NCI-H187 treated with DMSO at 0.1 percent for 48 hours (cell line): Measurements from ENCODE around the gene RRAGD.

Experiments
- DNase-seq: peaks from one replicate; lab custom pipeline; 2025; lab: John Stamatoyannopoulos, UW

RRAGD gene, protein sequence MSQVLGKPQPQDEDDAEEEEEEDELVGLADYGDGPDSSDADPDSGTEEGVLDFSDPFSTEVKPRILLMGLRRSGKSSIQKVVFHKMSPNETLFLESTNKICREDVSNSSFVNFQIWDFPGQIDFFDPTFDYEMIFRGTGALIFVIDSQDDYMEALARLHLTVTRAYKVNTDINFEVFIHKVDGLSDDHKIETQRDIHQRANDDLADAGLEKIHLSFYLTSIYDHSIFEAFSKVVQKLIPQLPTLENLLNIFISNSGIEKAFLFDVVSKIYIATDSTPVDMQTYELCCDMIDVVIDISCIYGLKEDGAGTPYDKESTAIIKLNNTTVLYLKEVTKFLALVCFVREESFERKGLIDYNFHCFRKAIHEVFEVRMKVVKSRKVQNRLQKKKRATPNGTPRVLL

DNA sequence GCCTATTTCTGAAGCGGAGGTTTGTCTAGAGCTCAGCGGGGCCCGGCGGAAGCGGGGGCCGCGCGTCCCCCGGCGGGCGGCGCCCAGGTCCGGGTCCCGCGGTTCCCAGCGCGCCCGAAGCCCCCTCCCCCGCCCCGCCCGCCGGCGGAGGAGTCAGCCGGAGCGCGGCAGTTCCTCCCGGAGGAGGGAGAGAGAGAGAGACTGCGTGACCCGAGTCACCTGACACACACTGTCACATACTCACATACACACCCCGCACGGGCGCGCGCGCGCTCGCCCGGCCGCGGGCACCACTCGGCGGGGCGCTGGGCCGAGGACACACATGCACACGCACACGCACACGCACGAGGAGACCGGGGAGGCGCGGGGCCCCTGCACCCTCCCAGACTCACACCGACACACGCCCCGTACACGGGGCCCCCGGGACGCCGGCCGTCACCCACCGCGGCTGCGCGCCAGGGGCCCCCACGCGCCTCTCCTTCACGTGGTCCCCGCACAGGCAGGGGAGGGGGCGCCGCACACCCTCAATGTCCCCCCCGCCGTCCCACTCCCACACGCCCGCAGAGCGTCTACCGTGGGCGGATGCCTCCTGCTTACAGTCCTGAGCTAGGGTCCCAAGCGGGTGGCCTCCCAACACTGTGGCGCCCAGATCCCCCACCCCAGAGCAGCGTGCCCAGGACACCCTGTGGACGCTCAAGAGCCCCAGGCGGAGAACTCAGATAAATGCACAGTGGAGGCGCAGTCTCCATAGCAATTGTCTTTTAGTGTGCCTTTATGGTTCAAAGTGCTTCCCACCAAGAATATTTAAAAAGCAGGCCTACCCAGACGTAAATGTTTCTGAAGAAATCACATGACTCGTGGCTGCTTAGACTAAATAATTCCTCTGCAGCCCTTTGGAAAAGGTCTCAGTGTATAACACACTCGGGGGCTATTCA lies at the start of gene RRAGD:
RRAGD (minus strand) TSS at position 203 of the 935 bp plus-strand sequence. CDS start 280 bp downstream, outside the sequence.
- DNase-seq, result no peak

- DNase-seq, result no peak
These were observed 48.6 kb upstream of the RRAGD start for GRCh38 chr6:89460713-89461112.

GRCh38 chr6:89459501-89459900 lies 47.4 kb upstream of the RRAGD start:
- no peak for DNase-seq

- DNase-seq, result no peak
These were observed 46.6 kb upstream of the RRAGD start for GRCh38 chr6:89458704-89459103.

DNA sequence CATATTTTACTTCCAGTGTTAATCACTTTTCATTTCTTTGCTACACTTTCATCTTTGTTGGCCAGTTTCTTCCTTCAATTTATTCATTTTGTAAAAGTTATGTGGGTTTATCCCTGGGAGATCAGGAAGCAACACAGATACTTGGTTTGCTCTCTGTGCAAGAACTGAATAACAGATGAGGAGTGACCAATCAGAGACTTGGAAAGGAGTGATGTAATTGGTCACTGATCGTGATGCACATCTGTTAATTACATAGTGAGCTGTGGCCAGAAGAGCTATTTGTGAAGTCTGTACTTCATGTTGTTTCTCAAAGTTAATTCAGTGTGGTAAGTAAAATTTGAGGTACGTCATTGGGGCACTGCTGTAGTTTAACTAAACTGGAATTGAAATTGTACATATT lies 42.2 kb upstream of the RRAGD start:
- DNase-seq, result no peak

GRCh38 chr6:89452281-89452680 lies 40.2 kb upstream of the RRAGD start:
- no peak for DNase-seq

DNA sequence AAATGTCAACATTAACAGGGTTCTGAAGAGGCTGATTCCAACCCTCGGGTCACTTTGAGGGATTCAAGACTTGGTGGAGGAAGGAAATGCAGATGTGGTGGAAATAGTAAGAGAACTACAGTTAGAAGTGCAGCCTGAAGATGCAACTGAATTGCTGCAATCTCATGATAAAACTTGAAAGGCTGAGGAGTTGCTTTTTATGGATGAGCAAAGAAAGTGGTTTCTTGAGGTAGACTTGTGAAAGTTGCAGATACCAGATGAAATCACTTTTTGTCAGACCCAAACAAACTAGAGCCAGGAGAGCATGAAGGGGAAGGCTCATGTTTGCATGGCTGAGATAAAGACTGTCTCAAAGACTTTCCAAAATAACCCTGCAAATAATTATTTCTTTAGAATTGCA lies 37.1 kb upstream of the RRAGD start:
- DNase-seq, result no peak

DNA sequence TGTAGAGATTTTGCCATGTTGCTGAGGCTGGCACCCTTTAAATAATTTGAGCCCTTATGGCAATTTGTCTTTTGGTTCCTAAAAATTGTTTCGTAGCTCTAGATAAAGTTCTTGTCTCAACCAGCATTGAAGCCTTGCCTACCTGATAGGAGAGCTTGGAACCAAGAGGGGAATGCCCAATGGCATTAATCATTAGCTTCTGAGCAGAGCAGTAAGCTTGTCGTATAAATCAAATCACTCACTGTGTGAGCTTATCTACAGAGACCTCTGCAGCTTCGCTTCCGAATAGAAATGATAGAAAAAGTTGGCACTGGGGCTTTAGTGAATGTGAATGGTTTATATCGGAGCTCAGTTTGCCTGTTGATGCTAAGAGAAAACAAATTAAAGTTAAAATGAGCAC lies 31.6 kb upstream of the RRAGD start:
- DNase-seq, result no peak

GRCh38 chr6:89440200-89440599 lies 28.1 kb upstream of the RRAGD start:
- DNase-seq, result no peak

DNA sequence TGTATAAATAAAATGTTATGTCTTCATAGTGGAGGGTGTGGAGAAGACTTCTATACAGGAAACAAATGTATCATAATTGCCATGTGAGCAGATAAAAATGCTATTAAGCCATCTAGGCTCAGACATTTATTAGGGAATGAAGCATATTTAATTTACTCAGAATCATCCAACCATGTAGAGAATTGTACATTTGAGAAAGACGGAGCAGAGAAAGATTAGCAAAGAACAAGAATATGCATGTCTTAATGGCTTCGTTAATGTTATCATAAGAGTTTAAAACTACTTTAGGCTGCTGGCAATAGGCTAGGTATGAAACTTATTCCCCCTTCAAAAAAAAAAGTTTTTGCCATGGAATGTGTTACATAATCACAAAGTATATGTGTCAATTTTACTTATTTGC lies 26.9 kb upstream of the RRAGD start:
- no peak for DNase-seq

DNA sequence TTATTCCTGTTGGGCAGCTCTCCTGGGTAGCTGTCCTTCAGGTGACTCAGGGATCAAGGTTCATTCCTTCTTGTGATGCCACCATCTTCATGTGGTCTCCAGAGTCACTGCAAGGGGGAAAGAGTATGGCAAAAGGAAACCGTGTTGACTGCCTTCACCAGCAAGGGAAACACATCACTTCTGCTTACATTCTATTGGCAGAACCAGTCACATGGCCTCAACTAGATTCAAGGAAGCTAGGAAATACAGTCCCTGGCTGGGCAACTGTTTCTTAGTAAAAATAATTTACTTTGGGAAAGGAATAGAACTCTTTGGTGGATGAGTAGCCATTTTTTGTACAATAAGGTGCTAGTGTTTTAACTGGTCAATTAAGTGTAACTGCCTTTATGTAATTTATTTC lies 26.2 kb upstream of the RRAGD start:
- no peak for DNase-seq

- DNase-seq, result no peak
These were observed 24.2 kb upstream of the RRAGD start for GRCh38 chr6:89436226-89436625.

- no peak for DNase-seq
These were observed 22.9 kb upstream of the RRAGD start for GRCh38 chr6:89434954-89435353.

DNA sequence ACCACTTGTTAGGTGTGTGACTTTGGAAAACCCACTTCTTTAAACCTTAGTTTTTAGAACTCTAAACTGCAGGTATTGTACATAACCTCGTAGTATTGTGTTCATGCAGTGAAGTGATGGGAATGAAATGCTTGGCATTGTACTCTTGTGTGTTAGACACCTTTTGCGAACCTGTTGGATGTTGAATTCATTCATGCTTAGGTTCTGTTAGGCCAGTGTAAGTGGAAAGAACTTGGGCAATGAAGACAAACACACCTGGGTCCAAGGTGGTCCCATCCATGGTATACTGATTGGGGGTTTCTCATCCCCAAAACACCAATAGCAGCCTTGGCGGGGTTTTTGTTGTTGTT lies 22.1 kb upstream of the RRAGD start:
- DNase-seq, result no peak

DNA sequence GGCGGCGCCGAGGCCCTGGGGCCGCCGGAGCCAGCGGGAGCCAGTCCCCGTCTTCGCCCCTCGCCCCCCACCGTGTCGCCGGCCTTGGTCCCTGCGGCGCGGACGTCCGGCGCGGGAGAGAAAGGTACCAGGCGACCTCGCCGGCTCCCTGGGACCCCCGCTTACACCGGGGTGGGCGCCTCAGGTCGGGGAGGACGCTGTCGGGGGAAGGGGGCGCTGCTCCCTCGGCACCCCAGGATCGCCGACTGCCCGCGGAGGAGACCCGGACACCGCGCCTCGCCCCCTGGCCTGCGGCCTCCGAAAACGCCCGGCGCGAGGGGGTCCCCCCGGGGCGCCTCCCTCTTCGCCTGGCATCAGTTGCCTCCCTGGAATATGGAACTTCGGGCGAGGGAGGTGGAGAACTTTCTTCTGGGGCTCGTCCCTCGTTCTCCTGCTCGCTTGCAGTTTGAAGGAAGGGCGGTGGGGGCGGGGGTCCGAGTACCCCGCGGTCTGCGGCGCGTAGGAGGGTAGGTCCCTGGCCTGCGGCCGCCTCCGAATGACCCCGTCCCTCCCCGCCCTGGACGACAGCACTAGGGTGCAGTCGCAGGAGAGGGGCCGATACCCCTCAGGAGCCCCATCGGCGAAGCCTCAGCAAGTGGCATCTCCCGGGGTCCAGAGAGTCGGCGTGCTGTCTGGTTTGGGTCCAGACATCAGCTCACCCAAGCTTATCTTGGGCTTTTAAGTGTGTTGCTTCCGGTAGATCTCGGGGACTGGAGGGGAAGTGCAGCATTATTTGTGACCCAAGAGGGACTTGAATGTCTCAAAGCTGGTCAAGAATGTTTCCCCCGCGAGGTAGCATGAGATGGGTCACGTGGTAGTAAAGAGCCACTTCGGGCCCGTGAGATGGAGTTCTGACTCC lies 21.4 kb upstream of the RRAGD start:
- no peak for DNase-seq

GRCh38 chr6:89432875-89433251 lies 20.8 kb upstream of the RRAGD start, which contains the start of gene ANKRD6:
ANKRD6 (plus strand) TSS chr6:89433152; CDS start chr6:89566977, 133,825 bp downstream.
- DNase-seq, result no peak

DNA sequence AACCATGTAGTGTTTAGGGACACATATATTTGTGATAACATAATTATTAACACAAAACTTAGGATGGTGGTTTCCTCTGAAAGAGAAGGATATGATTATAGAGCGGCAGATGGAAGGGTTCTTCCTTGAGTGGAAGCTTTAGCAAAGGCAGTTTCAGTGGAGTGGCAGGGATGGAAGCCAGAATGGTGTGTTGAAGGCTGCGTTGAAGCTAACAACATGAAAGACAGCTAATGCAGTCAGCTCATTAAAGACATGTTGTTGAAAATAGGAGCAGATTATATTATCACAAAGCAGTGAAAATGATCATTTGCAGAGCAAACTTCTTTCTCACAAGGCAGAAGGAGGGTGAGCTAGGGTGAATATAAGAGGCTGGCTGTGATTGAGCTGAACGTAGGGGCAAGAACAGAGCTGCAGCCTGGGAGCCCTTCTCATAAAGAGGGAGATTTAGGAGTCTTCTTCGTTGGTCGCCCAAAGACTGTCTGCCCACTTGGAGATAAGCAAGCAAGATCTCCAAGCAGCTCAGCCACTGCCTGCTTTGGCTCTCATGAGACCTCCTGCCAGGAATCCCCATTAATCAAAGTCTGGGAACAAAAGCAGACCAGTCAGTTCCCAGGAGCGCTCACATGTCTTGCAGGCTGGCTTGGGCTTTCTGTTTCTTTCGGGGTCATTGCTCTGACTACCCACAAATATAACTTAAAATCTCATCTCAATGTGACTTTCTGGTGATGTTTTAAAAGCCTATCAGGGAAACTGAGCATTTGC lies 18.3 kb upstream of the RRAGD start:
- DNase-seq, result no peak

DNA sequence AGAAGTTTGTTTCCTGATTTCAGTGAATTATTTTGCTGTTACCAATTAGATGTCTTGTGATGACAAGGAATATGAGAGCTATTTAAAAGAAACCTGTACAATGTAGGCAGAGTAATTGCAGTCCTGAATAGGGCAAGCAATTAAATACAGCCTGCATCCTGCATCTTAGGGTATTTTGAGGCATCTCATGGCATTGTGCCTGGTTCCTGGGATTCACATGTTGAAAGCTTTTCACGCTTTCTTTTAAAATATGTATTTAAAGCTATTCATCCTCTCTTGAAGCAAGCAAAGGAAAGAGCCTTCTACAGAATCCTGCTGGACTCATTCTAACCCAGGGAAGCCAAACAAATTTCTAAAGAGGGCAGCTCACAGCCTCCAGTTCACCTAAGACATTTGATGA lies 4.7 kb upstream of the RRAGD start:
- DNase-seq, result no peak

DNA sequence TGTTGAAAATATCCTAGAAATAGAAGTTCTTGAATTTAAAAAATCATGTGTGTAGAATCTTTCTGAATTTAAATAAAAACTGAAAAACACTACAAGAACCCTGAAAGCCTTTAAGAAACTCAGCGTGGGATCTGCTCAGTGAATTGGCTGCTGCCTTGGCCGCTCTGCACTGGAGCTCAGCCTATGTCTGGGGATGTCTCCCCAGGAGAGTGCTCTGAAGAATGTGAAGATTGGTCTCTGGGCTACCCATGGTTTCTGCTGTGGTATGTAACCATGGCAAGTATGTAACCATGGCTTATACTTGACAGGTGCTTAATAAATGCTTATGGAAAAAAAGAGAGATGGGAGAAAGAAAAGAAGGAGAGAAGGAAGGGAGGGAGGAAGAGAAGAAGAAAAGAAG lies 3.1 kb upstream of the RRAGD start:
- DNase-seq, result no peak

GRCh38 chr6:89414215-89414614 lies 2.1 kb upstream of the RRAGD start:
- DNase-seq, result no peak

GRCh38 chr6:89413006-89413400 lies 930 bp upstream of the RRAGD start:
- no peak for DNase-seq
